ENCODE data around the gene CATSPERE.

Gene CATSPERE

GRCh38 chr1:244461245-244462071 lies at the start of gene CATSPERE:
Gene CATSPERE (plus strand): TSS chr1:244461273. CDS start chr1:244461430, 157 bp downstream.
- peak in 48 of 51 donors; percentile 33 to 82 (median 68) for DNase-seq

GRCh38 chr1:244412176-244412575 lies 48.9 kb upstream of the CATSPERE start:
- DNase-seq = peak in 1 of 51 donors; percentile 18

- DNase-seq = no peak
Measured at GRCh38 chr1:244413736-244414135, 47.3 kb upstream of the CATSPERE start.

- no peak for DNase-seq
Measured at GRCh38 chr1:244414543-244414942, 46.5 kb upstream of the CATSPERE start.

GRCh38 chr1:244419024-244419423 lies 42.0 kb upstream of the CATSPERE start:
- DNase-seq = no peak

GRCh38 chr1:244422174-244422573 lies 38.9 kb upstream of the CATSPERE start:
- DNase-seq = no peak

- no peak for DNase-seq
Measured at GRCh38 chr1:244424649-244425334, 36.3 kb upstream of the CATSPERE start.

- no peak for DNase-seq
Measured at GRCh38 chr1:244427647-244428046, 33.4 kb upstream of the CATSPERE start.

GRCh38 chr1:244429818-244430217 lies 31.3 kb upstream of the CATSPERE start:
- no peak for DNase-seq

GRCh38 chr1:244431166-244431565 lies 29.9 kb upstream of the CATSPERE start:
- no peak for DNase-seq

GRCh38 chr1:244435562-244436205 lies 25.4 kb upstream of the CATSPERE start:
- no peak for DNase-seq

GRCh38 chr1:244436336-244437085 lies 24.6 kb upstream of the CATSPERE start:
- DNase-seq = no peak

- DNase-seq = no peak
Measured at GRCh38 chr1:244437086-244437468, 24.0 kb upstream of the CATSPERE start.

GRCh38 chr1:244439391-244440032 lies 21.6 kb upstream of the CATSPERE start:
- no peak for DNase-seq

- no peak for DNase-seq
Measured at GRCh38 chr1:244442850-244443249, 18.2 kb upstream of the CATSPERE start.

- no peak for DNase-seq
Measured at GRCh38 chr1:244444854-244445253, 16.2 kb upstream of the CATSPERE start.

GRCh38 chr1:244445320-244446181 lies 15.5 kb upstream of the CATSPERE start:
- peak in 3 of 51 donors; percentile 10 to 58 (median 29) for DNase-seq

GRCh38 chr1:244447024-244447423 lies 14.0 kb upstream of the CATSPERE start:
- DNase-seq = no peak

- no peak for DNase-seq
Measured at GRCh38 chr1:244447552-244447951, 13.5 kb upstream of the CATSPERE start.
